Activated CD4-positive, alpha-beta memory T cell treated with anti-CD3 and anti-CD28 coated beads for 36 hours (primary cell): ENCODE measurements around the gene EEF2. TPM values are rescaled to one million over a fixed set of nuclear protein-coding genes. Genes with fewer than 3 reads are reported as not detected.

Source experiments
- CTCF ChIA-PET: fragments of 350-600 bp; sonication (Branson Sonifier 250); formaldehyde crosslinking; loops from one replicate; lab custom pipeline; 2021; ENCODE audit warnings: antibody characterized with exemption, inconsistent platforms; lab: Charles Lee
- POLR2A ChIA-PET: fragments of 350-600 bp; sonication (Branson Sonifier 250); formaldehyde crosslinking; loops from one replicate; lab custom pipeline; 2021; ENCODE audit warnings: antibody characterized with exemption; lab: Charles Lee
- DNase-seq: peaks from one replicate; pipeline ENCODE4 v3.0.0-alpha.2; 2020
- H3K27ac Mint-ChIP-seq: one replicate; pipeline ENCODE4 v1.8.0; 2021; ENCODE audit warnings: mixed read lengths
- H3K27me3 Mint-ChIP-seq: one replicate; pipeline ENCODE4 v1.8.0; 2021; ENCODE audit warnings: mixed read lengths
- H3K36me3 Mint-ChIP-seq: one replicate; pipeline ENCODE4 v1.8.0; 2021; ENCODE audit warnings: mixed read lengths
- H3K4me1 Mint-ChIP-seq: one replicate; pipeline ENCODE4 v1.8.0; 2021; ENCODE audit warnings: low read depth, mixed read lengths
- H3K4me3 Mint-ChIP-seq: one replicate; pipeline ENCODE4 v1.8.0; 2021; ENCODE audit warnings: mild to moderate bottlenecking, mixed read lengths
- H3K9me3 Mint-ChIP-seq: one replicate; pipeline ENCODE4 v1.8.0; 2021; ENCODE audit warnings: mixed read lengths
- intact Hi-C: fragments of 100-400 bp; cut with micrococcal nuclease; formaldehyde crosslinking; loops from one replicate; pipeline ENCODE4 v1.15.1; 2023
- total RNA-seq, 2 experiments: library from RNA; stranded (reverse); gene quantifications; one replicate each; pipeline ENCODE4 v1.2.3, GENCODE V29; 2021

Gene EEF2
- total RNA-seq, result 1,000 to 10,000 TPM; 3,113 to 3,225 TPM

DNA sequence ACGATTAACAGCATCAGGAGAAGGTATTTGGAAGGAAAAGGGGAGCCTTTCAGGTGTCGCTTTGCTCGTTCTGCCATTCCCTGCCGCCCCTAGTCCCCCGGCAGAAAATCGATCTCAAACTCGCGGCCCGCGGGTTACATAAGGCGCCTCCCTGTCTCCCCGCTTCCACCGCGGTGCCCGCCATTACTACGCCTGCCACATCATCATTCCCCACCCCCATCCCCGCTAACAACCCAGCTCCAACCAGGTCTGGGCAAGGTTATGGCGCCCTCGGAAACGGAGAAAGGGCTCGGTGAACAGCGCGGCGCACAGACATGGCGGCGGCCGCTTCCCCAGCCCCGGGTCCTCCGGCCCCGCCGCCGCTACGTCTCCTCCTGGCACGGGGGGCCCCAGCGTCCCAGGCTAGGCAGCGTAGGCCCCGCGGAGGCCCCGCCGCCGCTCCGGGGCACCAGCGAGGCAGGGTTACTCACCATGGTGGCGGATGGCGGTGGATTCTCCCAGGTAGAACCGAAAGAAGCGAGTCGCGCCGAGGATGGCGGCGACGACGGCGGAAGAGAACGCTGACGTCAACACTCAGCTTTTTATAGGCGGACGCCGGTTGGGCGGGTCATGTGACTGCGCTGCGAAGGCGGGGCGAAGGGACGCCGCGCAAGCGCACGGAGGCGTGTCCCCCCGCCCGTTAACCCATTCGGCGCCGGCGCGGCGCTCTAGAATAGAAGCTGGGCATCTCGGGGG is at the start of gene EEF2:
Gene EEF2, minus strand, starts transcription at position 556 of the 735 bp plus-strand sequence. Its CDS starts 83 bp downstream, at position 473.
- H3K4me3 Mint-ChIP-seq, result peak within 1 kb of the TSS; percentile 96
- CTCF ChIA-PET, result interaction anchor here (0.7 to 2.6 kb wide), 10 partner anchors 10 to 248 kb away, joined by 3 to 26 read pairs (median 4); partner anchors contain the start of genes DAPK3, MRPL54, PIAS4 and ZBTB7A
- H3K27me3 Mint-ChIP-seq, result no peaks in the 10 kb centered on the region
- peak within 1 kb of the TSS; percentile 95 for H3K27ac Mint-ChIP-seq
- POLR2A ChIA-PET, result interaction anchor here (0.7 to 5.2 kb wide), 14 partner anchors 8 to 415 kb away, joined by 3 to 51 read pairs (median 4); partner anchors contain the start of genes DAPK3, PIAS4, SH3GL1 and YJU2
- H3K9me3 Mint-ChIP-seq, result no peaks in the 10 kb centered on the region
- intact Hi-C loops, result loop anchor here (1.0 to 5.0 kb wide), 5 partner anchors 14 to 487 kb away; partner anchors contain the start of genes DAPK3, FZR1, HDGFL2 and MAP2K2
- peaks cover 37% of the 10 kb centered on the region for H3K4me1 Mint-ChIP-seq
- peaks cover 50% of the 10 kb centered on the region for H3K36me3 Mint-ChIP-seq
- peak; percentile 90 for DNase-seq

DNA sequence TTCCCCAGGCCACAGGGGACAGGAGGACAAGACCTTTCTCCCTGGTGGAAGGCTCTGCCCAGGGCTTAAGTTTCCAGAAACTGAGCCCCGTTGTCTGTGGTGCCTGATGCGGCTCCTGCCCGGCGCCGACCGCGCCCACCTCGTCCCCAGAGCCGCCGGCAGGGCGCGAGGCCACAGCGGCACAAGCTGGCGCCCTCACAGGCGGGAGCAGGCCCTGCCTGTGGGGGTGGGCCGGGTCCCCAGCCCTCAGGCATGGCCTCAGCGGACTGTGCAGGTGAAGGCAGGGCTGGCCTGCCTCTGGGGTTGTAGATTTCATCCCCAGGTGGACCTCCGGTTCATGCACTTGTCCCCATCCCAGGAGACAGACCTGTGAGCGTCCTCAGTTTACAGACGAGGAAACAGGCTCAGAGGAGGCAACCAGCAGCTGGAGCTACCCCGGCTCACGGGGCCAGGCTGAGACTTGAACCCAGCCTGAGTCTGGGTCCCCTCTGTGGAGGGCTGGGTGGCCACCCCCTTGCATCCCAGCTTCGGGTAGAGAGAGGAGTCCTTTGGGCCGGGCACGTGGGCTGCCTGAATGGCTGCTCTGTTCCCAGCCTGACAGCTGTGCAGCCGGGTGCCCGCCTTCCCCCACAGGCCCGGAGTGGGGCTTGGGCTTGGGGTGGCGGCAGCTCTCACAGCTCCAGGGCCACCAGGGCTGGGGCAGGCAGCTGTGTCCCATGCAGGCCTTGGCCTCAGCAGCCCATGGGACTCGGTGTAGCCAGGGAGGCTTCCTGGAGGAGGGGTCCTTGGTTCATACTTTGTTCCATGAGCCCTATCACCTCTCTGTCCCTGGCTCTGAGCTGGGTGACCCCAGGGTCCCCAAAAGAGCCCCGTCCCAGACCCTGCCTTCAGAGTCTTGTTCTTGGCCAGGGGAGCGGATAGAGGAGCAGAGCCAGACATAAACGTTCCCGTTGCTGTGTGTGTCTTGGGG is 49.1 kb upstream of the EEF2 start:
- H3K36me3 Mint-ChIP-seq, result peaks cover 5% of the 10 kb centered on the region
- H3K9me3 Mint-ChIP-seq, result no peaks in the 10 kb centered on the region
- no peak for DNase-seq
- H3K4me1 Mint-ChIP-seq, result no peaks in the 10 kb centered on the region
- H3K27me3 Mint-ChIP-seq, result no peaks in the 10 kb centered on the region
- ChIA-PET POLR2A (no interaction called here), CTCF (interaction anchor here (0.5 kb wide), 1 partner anchor 106 kb away, joined by 3 read pairs; no protein-coding TSS in a partner anchor)
- H3K4me3 Mint-ChIP-seq, result no peak overlapping the region
- no peak overlapping the region for H3K27ac Mint-ChIP-seq
- intact Hi-C loops, result no loop called here

- H3K4me1 Mint-ChIP-seq, result no peaks in the 10 kb centered on the region
- intact Hi-C loops, result no loop called here
- no peak overlapping the region for H3K27ac Mint-ChIP-seq
- H3K4me3 Mint-ChIP-seq, result no peak overlapping the region
- no peak for DNase-seq
- no peaks in the 10 kb centered on the region for H3K9me3 Mint-ChIP-seq
- peaks cover 5% of the 10 kb centered on the region for H3K36me3 Mint-ChIP-seq
- ChIA-PET CTCF (no interaction called here), POLR2A (no interaction called here)
- H3K27me3 Mint-ChIP-seq, result no peaks in the 10 kb centered on the region
Observed at GRCh38 chr19:4033028-4033956, 48.0 kb upstream of the EEF2 start.

GRCh38 chr19:4032436-4032835 is 47.2 kb upstream of the EEF2 start:
- Mint-ChIP-seq H3K27ac (no peak overlapping the region), H3K4me1 (no peaks in the 10 kb centered on the region), H3K36me3 (peaks cover 5% of the 10 kb centered on the region), H3K4me3 (no peak overlapping the region), H3K9me3 (no peaks in the 10 kb centered on the region), H3K27me3 (no peaks in the 10 kb centered on the region)
- POLR2A ChIA-PET, result no interaction called here
- intact Hi-C loops, result no loop called here
- CTCF ChIA-PET, result no interaction called here
- no peak for DNase-seq

DNA sequence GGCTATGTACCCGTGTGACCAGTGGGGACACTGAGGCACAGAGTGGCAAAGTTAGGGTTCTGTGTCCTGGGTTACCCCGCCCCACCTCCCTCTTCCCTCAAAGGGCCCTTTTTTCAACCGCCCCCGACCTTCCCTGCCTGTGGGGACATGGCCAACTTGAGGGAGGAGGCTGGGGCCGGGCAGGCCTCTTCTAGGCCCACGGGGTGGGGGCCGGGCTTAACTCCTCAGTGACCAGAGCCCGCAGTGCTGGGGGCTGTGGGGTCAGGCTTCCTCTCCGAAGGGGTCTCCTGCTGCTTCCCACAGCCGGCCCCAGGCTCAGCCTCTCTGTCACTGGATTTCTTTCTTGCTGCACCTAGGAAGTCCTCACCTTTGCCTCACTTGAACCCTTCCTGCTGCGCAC is 46.2 kb upstream of the EEF2 start:
- H3K4me1 Mint-ChIP-seq, result no peaks in the 10 kb centered on the region
- POLR2A ChIA-PET, result no interaction called here
- CTCF ChIA-PET, result no interaction called here
- no peaks in the 10 kb centered on the region for H3K9me3 Mint-ChIP-seq
- no peak for DNase-seq
- no peak overlapping the region for H3K27ac Mint-ChIP-seq
- peaks cover 5% of the 10 kb centered on the region for H3K36me3 Mint-ChIP-seq
- H3K4me3 Mint-ChIP-seq, result no peak overlapping the region
- no peaks in the 10 kb centered on the region for H3K27me3 Mint-ChIP-seq
- intact Hi-C loops, result no loop called here

- POLR2A ChIA-PET, result no interaction called here
- H3K27ac Mint-ChIP-seq, result no peak overlapping the region
- DNase-seq, result no peak
- intact Hi-C loops, result no loop called here
- H3K4me1 Mint-ChIP-seq, result no peaks in the 10 kb centered on the region
- no peaks in the 10 kb centered on the region for H3K27me3 Mint-ChIP-seq
- no peaks in the 10 kb centered on the region for H3K9me3 Mint-ChIP-seq
- CTCF ChIA-PET, result no interaction called here
- no peak overlapping the region for H3K4me3 Mint-ChIP-seq
- peaks cover 5% of the 10 kb centered on the region for H3K36me3 Mint-ChIP-seq
Observed at GRCh38 chr19:4030981-4031380, 45.7 kb upstream of the EEF2 start.

GRCh38 chr19:4030552-4030951 is 45.3 kb upstream of the EEF2 start:
- ChIA-PET CTCF (no interaction called here), POLR2A (no interaction called here)
- intact Hi-C loops, result no loop called here
- no peaks in the 10 kb centered on the region for H3K9me3 Mint-ChIP-seq
- H3K27me3 Mint-ChIP-seq, result no peaks in the 10 kb centered on the region
- H3K4me3 Mint-ChIP-seq, result no peak overlapping the region
- no peak overlapping the region for H3K27ac Mint-ChIP-seq
- H3K36me3 Mint-ChIP-seq, result peaks cover 6% of the 10 kb centered on the region
- DNase-seq, result no peak
- no peaks in the 10 kb centered on the region for H3K4me1 Mint-ChIP-seq

GRCh38 chr19:4029247-4029614 is 44.0 kb upstream of the EEF2 start:
- CTCF ChIA-PET, result no interaction called here

DNA sequence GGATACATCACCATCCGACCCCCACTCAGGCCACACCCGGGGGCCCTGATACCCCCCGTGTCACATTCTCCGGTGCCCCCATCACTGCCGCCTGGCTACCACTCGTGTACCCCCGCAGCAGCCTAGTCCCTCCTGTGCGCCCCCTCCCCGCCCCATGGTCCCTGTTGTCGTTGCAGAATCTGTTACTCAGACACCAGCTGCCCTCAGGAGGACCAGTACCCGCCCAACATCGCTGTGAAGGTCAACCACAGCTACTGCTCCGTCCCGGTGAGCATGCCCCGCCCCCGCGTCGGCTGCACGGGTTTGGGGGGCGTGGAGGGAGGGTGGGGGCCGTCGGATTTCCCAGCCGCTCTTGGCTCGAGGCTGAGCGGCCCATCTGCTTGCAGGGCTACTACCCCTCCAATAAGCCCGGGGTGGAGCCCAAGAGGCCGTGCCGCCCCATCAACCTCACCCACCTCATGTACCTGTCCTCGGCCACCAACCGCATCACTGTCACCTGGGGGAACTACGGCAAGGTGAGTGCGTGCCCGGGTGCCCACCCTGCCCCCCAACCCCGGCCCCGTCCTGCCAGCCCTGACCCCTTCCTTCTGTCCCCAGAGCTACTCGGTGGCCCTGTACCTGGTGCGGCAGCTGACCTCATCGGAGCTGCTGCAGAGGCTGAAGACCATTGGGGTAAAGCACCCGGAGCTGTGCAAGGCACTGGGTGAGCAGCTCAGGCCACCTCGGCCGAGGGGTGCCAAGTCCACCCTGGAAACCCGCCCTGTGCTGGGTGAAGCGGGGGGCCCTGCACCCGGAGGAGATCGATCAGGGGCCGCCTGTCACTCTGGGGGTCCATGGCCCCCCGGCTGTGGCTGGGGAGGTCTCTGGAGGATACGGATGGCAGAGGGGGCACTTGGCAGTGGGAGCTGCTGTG is 43.3 kb upstream of the EEF2 start:
- H3K4me1 Mint-ChIP-seq, result no peaks in the 10 kb centered on the region
- H3K27me3 Mint-ChIP-seq, result no peaks in the 10 kb centered on the region
- ChIA-PET CTCF (interaction anchor here (1.0 kb wide), 1 partner anchor 112 kb away, joined by 6 read pairs; no protein-coding TSS in a partner anchor), POLR2A (no interaction called here)
- no peak overlapping the region for H3K27ac Mint-ChIP-seq
- intact Hi-C loops, result no loop called here
- no peak overlapping the region for H3K4me3 Mint-ChIP-seq
- peaks cover 2% of the 10 kb centered on the region for H3K36me3 Mint-ChIP-seq
- no peaks in the 10 kb centered on the region for H3K9me3 Mint-ChIP-seq
- DNase-seq, result no peak

More at GRCh38 chr19:4029247-4029614, 44.0 kb upstream of the EEF2 start:
- H3K27me3 Mint-ChIP-seq, result no peaks in the 10 kb centered on the region
- POLR2A ChIA-PET, result no interaction called here
- H3K36me3 Mint-ChIP-seq, result peaks cover 2% of the 10 kb centered on the region
- no peak overlapping the region for H3K4me3 Mint-ChIP-seq
- no peaks in the 10 kb centered on the region for H3K9me3 Mint-ChIP-seq
- no peak for DNase-seq
- intact Hi-C loops, result no loop called here
- H3K4me1 Mint-ChIP-seq, result no peaks in the 10 kb centered on the region
- H3K27ac Mint-ChIP-seq, result no peak overlapping the region

- Mint-ChIP-seq H3K9me3 (peaks cover under 1% of the 10 kb centered on the region), H3K4me3 (no peak overlapping the region), H3K36me3 (peaks cover 3% of the 10 kb centered on the region), H3K27ac (no peak overlapping the region), H3K27me3 (no peaks in the 10 kb centered on the region), H3K4me1 (no peaks in the 10 kb centered on the region)
- POLR2A ChIA-PET, result no interaction called here
- no peak for DNase-seq
- CTCF ChIA-PET, result no interaction called here
- intact Hi-C loops, result no loop called here
Observed at GRCh38 chr19:4027146-4027545, 41.9 kb upstream of the EEF2 start.

GRCh38 chr19:4025317-4025716 is 40.1 kb upstream of the EEF2 start:
- H3K36me3 Mint-ChIP-seq, result peaks cover 8% of the 10 kb centered on the region

More at GRCh38 chr19:4025317-4025716, 40.1 kb upstream of the EEF2 start:
- Mint-ChIP-seq H3K4me3 (no peak overlapping the region), H3K4me1 (no peaks in the 10 kb centered on the region), H3K9me3 (peaks cover 3% of the 10 kb centered on the region), H3K27ac (no peak overlapping the region), H3K27me3 (no peaks in the 10 kb centered on the region)
- ChIA-PET CTCF (no interaction called here), POLR2A (no interaction called here)
- intact Hi-C loops, result no loop called here
- DNase-seq, result no peak
